ENCODE data around the gene UBXN1.
A peak's percentile ranks its signal among the peaks of the same experiment; 100 is the strongest.

Gene UBXN1

DNA sequence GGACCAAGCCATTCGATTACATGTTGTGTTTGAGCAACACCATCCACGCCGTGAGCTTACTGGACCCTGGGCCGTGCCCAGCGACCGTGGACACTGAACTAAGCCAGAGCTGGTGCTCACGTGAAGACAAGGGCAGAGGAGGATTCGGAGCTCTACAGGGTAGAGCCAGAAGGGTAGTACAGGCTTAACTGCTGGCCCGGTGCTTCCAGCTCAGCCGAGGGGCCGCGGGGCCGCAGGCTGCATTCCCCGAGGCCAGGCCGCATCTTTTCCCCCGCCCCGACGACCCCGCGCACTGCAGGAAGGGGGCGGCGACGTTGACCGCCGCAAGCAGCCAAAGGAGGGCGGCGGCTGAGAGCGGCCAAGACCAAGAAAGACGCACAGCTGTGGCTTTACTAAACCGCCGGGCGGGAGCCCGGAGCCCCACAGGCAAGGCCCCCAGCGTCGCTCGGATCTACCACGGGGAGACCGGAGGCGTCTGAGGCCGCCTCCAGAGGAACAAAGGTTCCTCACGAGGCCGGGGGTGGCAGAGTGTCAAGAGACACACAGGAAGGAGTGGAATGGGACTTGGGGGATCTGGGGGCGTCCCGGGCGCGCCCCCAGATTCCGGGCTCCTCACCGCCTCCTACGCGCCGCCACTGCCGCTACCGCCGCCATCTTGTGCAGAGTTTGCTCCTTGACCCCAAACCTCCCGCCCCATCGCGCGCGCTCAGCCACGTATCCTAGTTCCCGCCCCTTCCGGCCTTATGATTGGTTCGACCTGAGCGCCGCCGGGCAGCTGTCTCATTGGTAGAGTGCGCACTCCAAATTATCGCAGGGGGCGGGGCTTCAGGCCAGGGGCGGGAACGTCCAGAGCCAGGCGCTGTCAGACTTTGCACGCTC, 32.7 kb downstream of the UBXN1 start, which contains the start of gene GANAB:
TSS of gene GANAB (minus strand) at position 668 of the 879 bp plus-strand sequence. CDS start at position 654, 14 bp downstream.
- DNase-seq (ENCODE audit: low read depth, low spot score): peak; percentile 99

DNA sequence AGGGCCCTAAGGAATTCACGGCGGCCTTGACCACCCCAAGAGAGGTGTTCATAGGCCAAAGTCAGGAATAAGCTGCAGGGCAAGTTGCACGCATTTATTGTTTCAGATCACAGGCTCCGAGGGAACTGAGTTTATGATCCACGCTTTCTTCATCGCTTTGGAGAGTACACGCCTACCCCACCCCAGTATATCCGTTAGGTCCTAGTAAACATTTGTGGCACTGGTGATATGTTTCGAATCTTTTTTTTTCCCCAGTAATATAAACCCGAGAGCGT, 33.3 kb downstream of the UBXN1 start:
- no peak for DNase-seq (ENCODE audit: low read depth, low spot score)

DNA sequence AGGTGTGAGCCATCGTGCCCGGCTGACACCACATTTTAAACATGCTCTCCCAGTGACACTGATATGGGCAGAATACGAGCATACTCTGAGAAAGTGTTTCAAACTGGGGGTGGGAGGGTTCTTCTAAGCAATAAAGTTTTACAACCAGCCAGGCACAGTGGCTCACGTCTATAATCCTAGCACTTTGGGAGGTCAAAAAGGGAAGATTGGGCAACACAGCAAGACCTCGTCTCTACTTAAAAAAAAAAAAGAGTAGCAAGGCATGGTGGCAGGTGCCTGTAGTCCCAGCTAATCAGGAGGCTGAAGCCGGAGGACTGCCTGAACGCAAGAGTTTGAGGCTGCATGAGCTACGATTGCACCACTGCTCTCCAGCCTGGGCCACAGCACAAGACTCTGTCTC, 34.7 kb downstream of the UBXN1 start:
- no peak for DNase-seq (ENCODE audit: low read depth, low spot score)

DNA sequence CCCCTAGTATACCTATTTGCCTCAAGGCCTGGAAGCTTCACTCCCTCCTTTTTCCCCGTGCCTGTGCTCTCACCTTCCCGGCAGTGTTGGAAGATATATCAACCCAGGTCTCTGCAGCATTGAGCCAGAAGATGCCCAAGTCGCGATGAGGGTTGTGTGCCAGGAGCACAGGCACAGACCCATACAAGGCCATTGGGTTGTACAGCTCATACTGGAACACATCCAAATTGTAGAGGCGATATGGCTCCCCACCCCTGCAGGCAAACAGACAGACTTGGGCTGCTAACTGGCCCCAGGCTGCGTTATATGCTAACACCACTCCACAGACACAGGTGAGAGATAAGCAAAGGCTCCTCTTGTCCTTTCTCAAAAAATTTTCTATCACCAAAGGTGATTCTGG, 46.4 kb downstream of the UBXN1 start:
- DNase-seq (ENCODE audit: low read depth, low spot score): no peak

DNA sequence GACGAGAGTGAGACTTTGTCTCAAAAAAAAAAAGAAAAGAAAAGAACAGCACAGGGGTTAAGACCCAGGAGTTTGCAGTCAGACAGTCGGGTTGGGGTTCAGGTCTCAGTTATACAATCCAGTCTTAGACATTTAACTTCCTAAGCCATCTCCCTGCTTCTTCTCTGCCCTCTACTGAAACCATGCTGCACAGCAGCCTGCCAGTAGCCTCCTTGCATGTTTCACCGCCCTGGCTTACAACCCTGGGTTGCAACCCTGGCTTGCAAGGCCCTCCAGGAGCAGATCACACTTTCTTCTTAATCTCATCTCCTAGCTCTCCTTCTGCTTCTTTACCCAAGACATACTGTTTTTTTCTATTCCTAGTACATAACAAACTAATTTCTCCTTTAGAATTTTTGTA, 51.2 kb downstream of the UBXN1 start:
- DNase-seq (ENCODE audit: low read depth, low spot score): no peak

All from activated CD4-positive, CD25-positive, alpha-beta regulatory T cell treated with anti-CD3 and anti-CD28 coated beads, Interleukin-2, amount 50 U/mL, for 16 hours (primary cell).